HepG2 (cell line): Measurements from ENCODE around the gene PKD2L1. TPM values are rescaled to one million over a fixed set of nuclear protein-coding genes. Genes with fewer than 3 reads are reported as not detected.

Experiments
- BCL6 ChIP-seq: IDR thresholded peaks from 2 replicates; pipeline ENCODE4 v1.6.1; 2016; ENCODE audit warnings: missing genetic modification reagents, missing compliant biosample characterization
- MBD4 ChIP-seq: IDR thresholded peaks from 2 replicates; pipeline ENCODE4 v1.6.1; 2012; ENCODE audit warnings: low read length, inconsistent platforms, borderline replicate concordance
- NCOA2 ChIP-seq: sonication (generic); formaldehyde crosslinking; IDR thresholded peaks from 2 replicates; pipeline ENCODE4 v1.8.0; 2022; ENCODE audit warnings: inconsistent platforms
- NR2F2 ChIP-seq: IDR thresholded peaks from 2 replicates; pipeline ENCODE4 v1.6.1; 2012; ENCODE audit warnings: low read depth, inconsistent platforms, borderline replicate concordance
- NR2F6 ChIP-seq, 2 experiments: IDR thresholded peaks; 2 replicates each; pipeline ENCODE4 v1.6.1; 2016; ENCODE audit warnings: antibody characterized with exemption in 1 of 2, mild to moderate bottlenecking in 1 of 2
- PHF21A ChIP-seq: sonication (generic); formaldehyde crosslinking; IDR thresholded peaks from 2 replicates; pipeline ENCODE4 v1.5.0; 2020; ENCODE audit warnings: mild to moderate bottlenecking, missing genetic modification reagents
- POLR2AphosphoS5 ChIP-seq: IDR thresholded peaks from 2 replicates; pipeline ENCODE4 v1.6.1; 2012; ENCODE audit warnings: low read depth, low read length
- PRDM10 ChIP-seq: sonication (generic); formaldehyde crosslinking; IDR thresholded peaks from 2 replicates; pipeline ENCODE4 v1.4.0; 2020; ENCODE audit warnings: low read depth, missing genetic modification reagents
- SIN3A ChIP-seq: IDR thresholded peaks from 2 replicates; pipeline ENCODE4 v1.6.1; 2011; ENCODE audit warnings: low read depth, mild to moderate bottlenecking, control low read depth, low read length, borderline replicate concordance
- SOX6 ChIP-seq, 2 experiments: fragments of 450-650 bp in 1 of 2; sonication (generic) in 1 of 2; formaldehyde crosslinking in 1 of 2; IDR thresholded peaks; 2 replicates each; pipeline versions ENCODE4 v1.4.0 to v1.6.1; 2017 to 2020; ENCODE audit warnings: antibody characterized with exemption in 1 of 2, mild to moderate bottlenecking in 1 of 2, missing genetic modification reagents in 1 of 2
- XRCC5 ChIP-seq: fragments of 200-400 bp; formaldehyde crosslinking; optimal IDR thresholded peaks from 2 replicates; pipeline ENCODE3; 2017; ENCODE audit warnings: mild to moderate bottlenecking, low read length
- ZFP41 ChIP-seq: sonication (generic); formaldehyde crosslinking; IDR thresholded peaks from 2 replicates; pipeline ENCODE4 v1.4.0; 2020; ENCODE audit warnings: mild to moderate bottlenecking, missing genetic modification reagents, borderline replicate concordance
- ZNF557 ChIP-seq: sonication (generic); formaldehyde crosslinking; IDR thresholded peaks from 2 replicates; pipeline ENCODE4 v1.4.0; 2020; ENCODE audit warnings: missing genetic modification reagents
- polyA plus RNA-seq, 8 experiments: library from polyadenylated mRNA; depleted of rRNA in 3 of 8; stranded (reverse) in 7 of 8; unstranded in 1 of 8; fragments of >200 nt; fragmentation: Illumina TruSeq in 4 of 8; extraction: Trizol in 4 of 8; gene quantifications; 2 replicates each; pipeline versions ENCODE4 v1.2.1 to v1.2.3, GENCODE V29; 2011 to 2016; ENCODE audit warnings: low read depth in 4 of 8, missing spikeins in 1 of 8, mixed read lengths in 1 of 8; ENCODE audit not compliant: insufficient read depth in 1 of 8
- total RNA-seq, 5 experiments: library from RNA; depleted of rRNA; stranded (reverse); fragments of >200 nt; fragmentation: Illumina TruSeq; extraction: Trizol; gene quantifications; 2 replicates each; pipeline ENCODE4 v1.2.3, GENCODE V29; 2016; ENCODE audit warnings: low read depth in 1 of 5
- TF ChIP-seq, protein P1 (sequence below): sonication (generic); formaldehyde crosslinking; IDR thresholded peaks from 2 replicates; pipeline ENCODE4 v1.4.0; 2020; ENCODE audit warnings: missing genetic modification reagents
- TF ChIP-seq, protein P2 (sequence below), 2 experiments: sonication (generic) in 1 of 2; formaldehyde crosslinking in 1 of 2; IDR thresholded peaks; 2 replicates each; pipeline versions ENCODE4 v1.4.0 to v1.6.1; 2016 to 2020; ENCODE audit warnings: borderline replicate concordance in 1 of 2, low read depth in 1 of 2, mild to moderate bottlenecking in 1 of 2, missing genetic modification reagents in 1 of 2

PKD2L1 gene
- total and polyA plus RNA-seq, 2 of the 13 experiments (the other 11 are each of a cell fraction or from before 2014, with no cell fraction given), result 0.07 to 0.15 TPM

DNA sequence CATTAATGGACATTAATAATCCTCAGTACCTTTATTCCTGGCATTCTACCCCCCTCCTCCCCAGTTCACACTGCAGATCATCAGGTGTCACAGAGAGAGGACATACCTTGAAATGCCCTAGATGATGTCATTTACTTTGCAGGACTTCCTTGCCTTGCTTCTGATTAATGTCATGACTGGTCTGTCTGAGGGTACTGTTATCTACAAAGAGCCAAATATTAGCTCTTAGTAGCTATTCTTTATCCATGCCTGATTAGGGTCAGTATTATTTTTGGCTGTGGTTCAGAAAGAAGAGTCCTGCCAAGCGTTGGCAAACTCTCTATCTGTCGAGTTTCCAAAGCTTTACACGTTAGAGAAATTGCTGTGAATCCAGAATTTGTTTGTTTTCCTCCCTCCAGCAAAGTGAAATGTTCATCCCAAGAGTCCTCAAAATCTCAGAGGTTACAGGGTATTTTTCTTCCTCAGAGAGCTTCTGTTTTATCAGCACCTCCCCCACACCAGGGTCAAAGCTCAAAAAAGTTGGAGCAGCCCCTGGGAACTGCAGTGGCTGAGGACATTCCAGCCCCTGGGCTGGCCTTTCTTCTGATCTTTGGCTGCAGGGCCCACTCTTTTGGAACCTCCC is 29.6 kb upstream of the PKD2L1 start (continued):
- TF ChIP-seq POLR2AphosphoS5 (peak; percentile 51; the same call in 1 of the 2 replicates), SIN3A (0 out of 2 replicates have a peak, but pooled peaks have one; percentile 56), NCOA2 (CRISPR knock-in tag) (peak; percentile 54; the same call in 1 of the 2 replicates), ZFP41 (CRISPR knock-in tag) (no peak), ZNF557 (0 out of 2 replicates have a peak, but pooled peaks have one; percentile 57), SOX6 (IDR thresholded peaks at IDR 0.05) (no peak), SOX6 (CRISPR knock-in tag; IDR thresholded peaks at IDR 0.05) (peak; percentile 33; the same call in 1 of the 2 replicates), MBD4 (0 out of 2 replicates have a peak, but pooled peaks have one; percentile 43), PRDM10 (CRISPR knock-in tag) (peak; percentile 23; the same call in 1 of the 2 replicates), NR2F6 (IDR thresholded peaks at IDR 0.05) (peak; percentile 68), NR2F6 (CRISPR knock-in tag; IDR thresholded peaks at IDR 0.05) (peak; percentile 70), PHF21A (0 out of 2 replicates have a peak, but pooled peaks have one; percentile 75), NR2F2 (peak; percentile 36; the same call in 1 of the 2 replicates), BCL6 (CRISPR knock-in tag) (peak; percentile 59), XRCC5 (peak; percentile 22)
- TF ChIP-seq, protein P1, sequence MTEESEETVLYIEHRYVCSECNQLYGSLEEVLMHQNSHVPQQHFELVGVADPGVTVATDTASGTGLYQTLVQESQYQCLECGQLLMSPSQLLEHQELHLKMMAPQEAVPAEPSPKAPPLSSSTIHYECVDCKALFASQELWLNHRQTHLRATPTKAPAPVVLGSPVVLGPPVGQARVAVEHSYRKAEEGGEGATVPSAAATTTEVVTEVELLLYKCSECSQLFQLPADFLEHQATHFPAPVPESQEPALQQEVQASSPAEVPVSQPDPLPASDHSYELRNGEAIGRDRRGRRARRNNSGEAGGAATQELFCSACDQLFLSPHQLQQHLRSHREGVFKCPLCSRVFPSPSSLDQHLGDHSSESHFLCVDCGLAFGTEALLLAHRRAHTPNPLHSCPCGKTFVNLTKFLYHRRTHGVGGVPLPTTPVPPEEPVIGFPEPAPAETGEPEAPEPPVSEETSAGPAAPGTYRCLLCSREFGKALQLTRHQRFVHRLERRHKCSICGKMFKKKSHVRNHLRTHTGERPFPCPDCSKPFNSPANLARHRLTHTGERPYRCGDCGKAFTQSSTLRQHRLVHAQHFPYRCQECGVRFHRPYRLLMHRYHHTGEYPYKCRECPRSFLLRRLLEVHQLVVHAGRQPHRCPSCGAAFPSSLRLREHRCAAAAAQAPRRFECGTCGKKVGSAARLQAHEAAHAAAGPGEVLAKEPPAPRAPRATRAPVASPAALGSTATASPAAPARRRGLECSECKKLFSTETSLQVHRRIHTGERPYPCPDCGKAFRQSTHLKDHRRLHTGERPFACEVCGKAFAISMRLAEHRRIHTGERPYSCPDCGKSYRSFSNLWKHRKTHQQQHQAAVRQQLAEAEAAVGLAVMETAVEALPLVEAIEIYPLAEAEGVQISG (CRISPR knock-in tag), result 0 out of 2 replicates have a peak, but pooled peaks have one; percentile 26
- TF ChIP-seq, protein P2, sequence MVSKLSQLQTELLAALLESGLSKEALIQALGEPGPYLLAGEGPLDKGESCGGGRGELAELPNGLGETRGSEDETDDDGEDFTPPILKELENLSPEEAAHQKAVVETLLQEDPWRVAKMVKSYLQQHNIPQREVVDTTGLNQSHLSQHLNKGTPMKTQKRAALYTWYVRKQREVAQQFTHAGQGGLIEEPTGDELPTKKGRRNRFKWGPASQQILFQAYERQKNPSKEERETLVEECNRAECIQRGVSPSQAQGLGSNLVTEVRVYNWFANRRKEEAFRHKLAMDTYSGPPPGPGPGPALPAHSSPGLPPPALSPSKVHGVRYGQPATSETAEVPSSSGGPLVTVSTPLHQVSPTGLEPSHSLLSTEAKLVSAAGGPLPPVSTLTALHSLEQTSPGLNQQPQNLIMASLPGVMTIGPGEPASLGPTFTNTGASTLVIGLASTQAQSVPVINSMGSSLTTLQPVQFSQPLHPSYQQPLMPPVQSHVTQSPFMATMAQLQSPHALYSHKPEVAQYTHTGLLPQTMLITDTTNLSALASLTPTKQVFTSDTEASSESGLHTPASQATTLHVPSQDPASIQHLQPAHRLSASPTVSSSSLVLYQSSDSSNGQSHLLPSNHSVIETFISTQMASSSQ (IDR thresholded peaks at IDR 0.05; ENCODE audit: low read depth), result no peak
- TF ChIP-seq, protein P2 (CRISPR knock-in tag; IDR thresholded peaks at IDR 0.05; ENCODE audit: borderline replicate concordance), result 0 out of 2 replicates have a peak, but pooled peaks have one; percentile 17
